Type B pancreatic cell (in vitro differentiated cells): ENCODE data around the gene CACNA1C. TPM values are rescaled to one million over a fixed set of nuclear protein-coding genes. Genes with fewer than 3 reads are reported as not detected.

Experiments
- DNase-seq: peaks from one replicate; pipeline ENCODE4 v3.0.0; 2021; ENCODE audit warnings: mixed read lengths; ENCODE audit not compliant: unreplicated experiment; ENCODE audit errors: extremely low spot score
- H3K27ac Mint-ChIP-seq: 2 replicates; pipeline ENCODE4 v1.8.0; 2021; ENCODE audit warnings: mild to moderate bottlenecking, mixed read lengths
- H3K27me3 Mint-ChIP-seq: 2 replicates; pipeline ENCODE4 v1.8.0; 2021; ENCODE audit warnings: mixed read lengths
- H3K36me3 Mint-ChIP-seq: 2 replicates; pipeline ENCODE4 v1.8.0; 2021; ENCODE audit warnings: mixed read lengths
- H3K4me1 Mint-ChIP-seq: one replicate; pipeline ENCODE4 v1.8.0; 2021; ENCODE audit warnings: mixed read lengths; ENCODE audit not compliant: unreplicated experiment
- H3K4me3 Mint-ChIP-seq: 2 replicates; pipeline ENCODE4 v1.8.0; 2021; ENCODE audit warnings: mild to moderate bottlenecking, mixed read lengths
- H3K9me3 Mint-ChIP-seq: 2 replicates; pipeline ENCODE4 v1.8.0; 2021; ENCODE audit warnings: mixed read lengths
- total RNA-seq: library from RNA; stranded (reverse); gene quantifications from 2 replicates; pipeline ENCODE4 v1.2.1, GENCODE V29; 2021; ENCODE audit warnings: low replicate concordance
- TF ChIP-seq, protein P1 (sequence below): fragments of 200-600 bp; sonication (generic); conservative IDR thresholded peaks from 2 replicates; pipeline ENCODE4 v1.5.0; 2021; ENCODE audit warnings: antibody characterized with exemption, mild to moderate bottlenecking

The CACNA1C gene
- total RNA-seq, 1 donor from 2014 or later: 14.3 TPM

DNA sequence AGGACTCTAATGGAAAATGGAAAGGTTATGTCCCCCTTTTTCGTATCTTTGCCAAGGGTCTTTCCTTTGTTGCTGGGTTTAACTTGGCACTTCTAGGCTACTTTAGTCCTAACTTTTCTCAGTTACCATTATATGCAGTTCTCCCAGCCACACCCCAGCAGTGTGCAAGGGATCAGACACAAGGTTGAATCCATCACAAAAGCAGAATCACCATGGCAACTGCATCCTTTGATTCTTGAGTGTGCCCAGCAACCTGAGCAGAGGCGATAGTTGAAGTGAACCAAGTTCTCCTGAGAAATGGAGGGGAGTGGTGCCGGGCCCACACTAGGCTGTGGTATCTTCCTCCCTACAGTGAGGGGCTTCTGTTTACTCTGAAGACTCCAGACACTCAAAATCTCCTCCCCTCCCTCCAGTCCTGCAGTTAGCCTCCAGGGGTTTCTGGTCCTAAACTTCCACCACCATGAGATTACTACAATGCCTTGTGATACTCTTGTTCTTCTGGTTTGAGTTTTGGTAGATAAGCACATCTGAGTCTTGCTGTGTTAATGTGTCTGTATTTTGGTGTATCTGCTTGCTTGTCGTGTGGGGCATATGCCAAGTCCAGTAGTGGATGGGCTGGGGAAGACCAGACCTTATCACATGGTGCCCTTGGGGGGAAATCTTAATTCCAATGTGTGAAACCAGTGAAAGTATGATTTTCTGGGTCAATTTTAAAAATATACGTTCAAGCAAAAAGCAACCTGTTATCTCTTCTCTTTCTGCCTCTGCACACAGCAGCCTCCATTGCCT lies 183.9 kb downstream of the CACNA1C start:
- no peak overlapping the region for H3K4me3 Mint-ChIP-seq
- no peak for DNase-seq
- H3K27ac Mint-ChIP-seq: no peak overlapping the region
- H3K4me1 Mint-ChIP-seq: no peaks in the 10 kb centered on the region
- no peaks in the 10 kb centered on the region for H3K36me3 Mint-ChIP-seq
- TF ChIP-seq, protein P1, sequence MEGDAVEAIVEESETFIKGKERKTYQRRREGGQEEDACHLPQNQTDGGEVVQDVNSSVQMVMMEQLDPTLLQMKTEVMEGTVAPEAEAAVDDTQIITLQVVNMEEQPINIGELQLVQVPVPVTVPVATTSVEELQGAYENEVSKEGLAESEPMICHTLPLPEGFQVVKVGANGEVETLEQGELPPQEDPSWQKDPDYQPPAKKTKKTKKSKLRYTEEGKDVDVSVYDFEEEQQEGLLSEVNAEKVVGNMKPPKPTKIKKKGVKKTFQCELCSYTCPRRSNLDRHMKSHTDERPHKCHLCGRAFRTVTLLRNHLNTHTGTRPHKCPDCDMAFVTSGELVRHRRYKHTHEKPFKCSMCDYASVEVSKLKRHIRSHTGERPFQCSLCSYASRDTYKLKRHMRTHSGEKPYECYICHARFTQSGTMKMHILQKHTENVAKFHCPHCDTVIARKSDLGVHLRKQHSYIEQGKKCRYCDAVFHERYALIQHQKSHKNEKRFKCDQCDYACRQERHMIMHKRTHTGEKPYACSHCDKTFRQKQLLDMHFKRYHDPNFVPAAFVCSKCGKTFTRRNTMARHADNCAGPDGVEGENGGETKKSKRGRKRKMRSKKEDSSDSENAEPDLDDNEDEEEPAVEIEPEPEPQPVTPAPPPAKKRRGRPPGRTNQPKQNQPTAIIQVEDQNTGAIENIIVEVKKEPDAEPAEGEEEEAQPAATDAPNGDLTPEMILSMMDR: no peak
- H3K9me3 Mint-ChIP-seq: no peaks in the 10 kb centered on the region
- peaks cover 6% of the 10 kb centered on the region for H3K27me3 Mint-ChIP-seq

DNA sequence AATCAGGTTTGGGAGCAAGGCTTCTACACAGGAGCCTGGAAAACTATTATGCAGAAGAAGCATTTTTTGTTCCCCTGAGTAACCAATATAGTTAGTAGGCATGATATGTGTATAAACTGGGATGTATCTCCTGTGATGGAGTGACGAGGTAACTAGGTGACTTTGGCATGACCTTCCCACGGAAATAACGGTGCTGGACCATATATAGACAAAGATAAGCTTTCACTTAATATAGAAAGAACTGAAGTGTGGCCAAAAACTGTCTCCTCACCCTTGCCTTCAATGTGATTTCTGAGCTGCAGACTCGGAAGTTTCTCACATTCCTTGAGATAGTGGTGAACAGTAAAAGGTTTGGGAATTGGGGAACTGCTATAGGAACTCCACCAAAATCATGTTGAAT lies 185.3 kb downstream of the CACNA1C start:
- Mint-ChIP-seq H3K36me3 (peaks cover 3% of the 10 kb centered on the region), H3K27me3 (peaks cover 14% of the 10 kb centered on the region), H3K4me1 (no peaks in the 10 kb centered on the region), H3K27ac (no peak overlapping the region), H3K4me3 (no peak overlapping the region), H3K9me3 (no peaks in the 10 kb centered on the region)
- TF ChIP-seq, protein P1: no peak
- no peak for DNase-seq

GRCh38 chr12:2239381-2239871 lies 186.6 kb downstream of the CACNA1C start:
- DNase-seq: no peak
- H3K9me3 Mint-ChIP-seq: no peaks in the 10 kb centered on the region
- TF ChIP-seq, protein P1: no peak
- peaks cover 20% of the 10 kb centered on the region for H3K27me3 Mint-ChIP-seq
- peaks cover 3% of the 10 kb centered on the region for H3K36me3 Mint-ChIP-seq
- H3K4me1 Mint-ChIP-seq: peaks cover 5% of the 10 kb centered on the region
- H3K4me3 Mint-ChIP-seq: no peak overlapping the region
- no peak overlapping the region for H3K27ac Mint-ChIP-seq

GRCh38 chr12:2240390-2240789 lies 187.6 kb downstream of the CACNA1C start:
- TF ChIP-seq, protein P1: no peak
- Mint-ChIP-seq H3K4me1 (peaks cover 10% of the 10 kb centered on the region), H3K9me3 (no peaks in the 10 kb centered on the region), H3K36me3 (peaks cover 3% of the 10 kb centered on the region), H3K27me3 (peaks cover 21% of the 10 kb centered on the region), H3K4me3 (no peak overlapping the region), H3K27ac (no peak overlapping the region)
- DNase-seq: no peak

DNA sequence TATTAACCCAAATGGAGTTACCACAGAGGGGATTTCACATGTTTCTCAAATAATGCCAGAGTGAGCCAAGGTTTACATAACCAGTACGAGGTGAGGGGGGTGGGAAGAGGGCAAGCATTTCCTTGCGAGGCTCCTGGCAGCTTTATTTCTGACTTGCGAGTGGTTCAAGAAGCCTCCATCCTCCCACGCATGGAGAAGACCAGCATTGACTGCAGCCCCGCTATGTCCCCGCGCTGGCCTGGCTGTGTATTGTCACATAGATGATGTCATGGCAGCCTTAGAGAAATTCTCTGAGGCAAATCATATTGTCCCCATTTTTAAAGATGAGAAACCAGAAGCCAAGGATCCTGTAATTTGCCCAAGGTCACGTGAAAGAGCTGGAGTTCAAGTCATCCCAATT lies 188.2 kb downstream of the CACNA1C start:
- H3K4me3 Mint-ChIP-seq: no peak overlapping the region
- peaks cover 10% of the 10 kb centered on the region for H3K4me1 Mint-ChIP-seq
- no peak overlapping the region for H3K27ac Mint-ChIP-seq
- no peaks in the 10 kb centered on the region for H3K9me3 Mint-ChIP-seq
- DNase-seq: no peak
- peaks cover 25% of the 10 kb centered on the region for H3K27me3 Mint-ChIP-seq
- TF ChIP-seq, protein P1: no peak
- H3K36me3 Mint-ChIP-seq: peaks cover 3% of the 10 kb centered on the region
